Activated B cell treated with CpG ODN at 0.5 μM for 24 hours (primary cell): ENCODE data around the gene MAP2K4. TPM values are rescaled to one million over a fixed set of nuclear protein-coding genes. Genes with fewer than 3 reads are reported as not detected.

Source experiments
- ATAC-seq: fragments of 200-7000 bp; cut with Tn5 transposase; one replicate; pipeline ENCODE4 v1.10.0; 2021; ENCODE audit warnings: low read depth, mild to moderate bottlenecking, moderate library complexity
- CTCF ChIA-PET: fragments of 350-600 bp; sonication (Branson Sonifier 250); formaldehyde crosslinking; loops from one replicate; lab custom pipeline; 2021; ENCODE audit warnings: antibody characterized with exemption; lab: Charles Lee
- POLR2A ChIA-PET: fragments of 350-600 bp; sonication (Branson Sonifier 250); formaldehyde crosslinking; loops from one replicate; lab custom pipeline; 2021; ENCODE audit warnings: antibody characterized with exemption; lab: Charles Lee
- DNase-seq: peaks from one replicate; pipeline ENCODE4 v3.0.0; 2022
- H3K27ac Mint-ChIP-seq: one replicate; pipeline ENCODE4 v1.8.0; 2020; ENCODE audit warnings: mixed read lengths
- H3K27me3 Mint-ChIP-seq: one replicate; pipeline ENCODE4 v1.8.0; 2021; ENCODE audit warnings: mixed read lengths
- H3K36me3 Mint-ChIP-seq: one replicate; pipeline ENCODE4 v1.8.0; 2021; ENCODE audit warnings: low read depth, mixed read lengths
- H3K4me1 Mint-ChIP-seq: one replicate; pipeline ENCODE4 v1.8.0; 2021; ENCODE audit warnings: mixed read lengths
- H3K4me3 Mint-ChIP-seq: one replicate; pipeline ENCODE4 v1.8.0; 2020; ENCODE audit warnings: mild to moderate bottlenecking, mixed read lengths
- H3K9me3 Mint-ChIP-seq: one replicate; pipeline ENCODE4 v1.8.0; 2020; ENCODE audit warnings: mixed read lengths
- intact Hi-C: fragments of 100-400 bp; cut with micrococcal nuclease; formaldehyde crosslinking; loops from one replicate; pipeline ENCODE4 v1.15.1; 2024
- total RNA-seq: library from RNA; stranded (reverse); gene quantifications from 2 replicates; pipeline ENCODE4 v1.2.3, GENCODE V29; 2022
- TF ChIP-seq, protein P1 (sequence below): fragments of 200-600 bp; IDR thresholded peaks from one replicate; pipeline ENCODE4 v1.8.0; 2022; ENCODE audit warnings: antibody characterized with exemption, mild to moderate bottlenecking

Gene MAP2K4
- total RNA-seq, 1 donor from 2014 or later = 32.9 TPM

DNA sequence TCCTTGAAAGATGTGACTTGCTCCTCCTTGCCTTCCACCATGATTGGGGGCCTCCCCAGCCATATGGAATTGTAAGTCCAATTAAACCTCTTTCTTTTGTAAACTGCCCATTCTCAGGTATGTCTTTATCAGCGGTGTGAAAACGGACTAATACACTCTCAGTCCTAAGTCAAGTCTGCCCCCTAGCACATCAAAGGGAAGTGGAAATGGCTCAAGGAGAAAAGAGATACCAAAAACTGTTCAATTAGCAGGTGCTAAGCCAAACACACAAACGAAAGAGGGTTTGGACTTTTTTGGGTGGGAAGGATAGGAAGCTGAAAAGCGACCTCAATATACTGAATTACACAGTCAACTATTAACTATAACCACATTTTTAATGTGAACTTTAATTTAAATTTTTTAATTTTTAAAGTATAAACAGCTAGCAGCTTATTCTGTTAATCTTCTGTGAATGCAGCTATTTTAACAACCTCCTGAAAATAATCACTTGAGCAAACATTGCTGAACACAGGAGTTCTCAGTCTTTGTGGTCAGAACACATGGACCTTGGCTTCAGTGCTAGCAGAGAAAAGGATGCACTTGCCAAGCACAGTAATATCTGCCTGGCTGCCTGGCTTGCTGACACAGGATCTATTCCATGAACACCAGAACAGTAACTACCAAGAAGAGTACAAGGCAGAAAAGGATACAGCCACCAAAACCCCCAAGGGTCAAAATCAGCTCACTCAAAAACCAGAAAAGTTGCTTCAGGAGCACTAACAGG is 34.3 kb upstream of the MAP2K4 start:
- ChIA-PET POLR2A (interaction anchor here (1.4 kb wide), 1 partner anchor 11 kb away, joined by 3 read pairs; the partner anchor contains the start of gene ZNF18), CTCF (no interaction called here)
- TF ChIP-seq, protein P1, sequence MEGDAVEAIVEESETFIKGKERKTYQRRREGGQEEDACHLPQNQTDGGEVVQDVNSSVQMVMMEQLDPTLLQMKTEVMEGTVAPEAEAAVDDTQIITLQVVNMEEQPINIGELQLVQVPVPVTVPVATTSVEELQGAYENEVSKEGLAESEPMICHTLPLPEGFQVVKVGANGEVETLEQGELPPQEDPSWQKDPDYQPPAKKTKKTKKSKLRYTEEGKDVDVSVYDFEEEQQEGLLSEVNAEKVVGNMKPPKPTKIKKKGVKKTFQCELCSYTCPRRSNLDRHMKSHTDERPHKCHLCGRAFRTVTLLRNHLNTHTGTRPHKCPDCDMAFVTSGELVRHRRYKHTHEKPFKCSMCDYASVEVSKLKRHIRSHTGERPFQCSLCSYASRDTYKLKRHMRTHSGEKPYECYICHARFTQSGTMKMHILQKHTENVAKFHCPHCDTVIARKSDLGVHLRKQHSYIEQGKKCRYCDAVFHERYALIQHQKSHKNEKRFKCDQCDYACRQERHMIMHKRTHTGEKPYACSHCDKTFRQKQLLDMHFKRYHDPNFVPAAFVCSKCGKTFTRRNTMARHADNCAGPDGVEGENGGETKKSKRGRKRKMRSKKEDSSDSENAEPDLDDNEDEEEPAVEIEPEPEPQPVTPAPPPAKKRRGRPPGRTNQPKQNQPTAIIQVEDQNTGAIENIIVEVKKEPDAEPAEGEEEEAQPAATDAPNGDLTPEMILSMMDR = no peak
- Mint-ChIP-seq H3K27ac (no peak overlapping the region), H3K27me3 (no peaks in the 10 kb centered on the region), H3K9me3 (no peaks in the 10 kb centered on the region), H3K4me1 (no peaks in the 10 kb centered on the region), H3K36me3 (peaks cover 78% of the 10 kb centered on the region), H3K4me3 (no peak overlapping the region)
- no peak for DNase-seq
- ATAC-seq = no peak
- intact Hi-C loops = no loop called here

DNA sequence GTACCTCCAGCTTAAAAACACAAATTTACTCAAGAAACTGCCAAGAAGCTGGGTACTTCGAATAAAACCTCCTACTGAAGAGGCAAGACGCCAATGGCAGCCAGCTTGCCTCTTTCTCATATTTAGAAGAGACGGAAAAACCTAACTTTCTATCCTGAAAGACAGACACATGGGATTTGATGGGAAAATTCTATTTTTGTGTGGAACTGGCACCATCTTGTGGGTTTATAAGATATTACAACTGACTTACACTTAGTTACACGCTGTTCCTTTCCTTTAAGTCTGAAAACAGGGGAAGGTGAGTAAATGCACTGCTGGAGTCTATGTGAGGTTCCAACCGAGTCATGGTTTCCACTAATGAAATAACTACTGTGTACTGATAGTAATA is 33.7 kb upstream of the MAP2K4 start:
- TF ChIP-seq, protein P1 = no peak
- H3K36me3 Mint-ChIP-seq = peaks cover 75% of the 10 kb centered on the region
- ChIA-PET POLR2A (interaction anchor here (1.4 kb wide), 1 partner anchor 11 kb away, joined by 3 read pairs; the partner anchor contains the start of gene ZNF18), CTCF (no interaction called here)
- intact Hi-C loops = no loop called here
- no peak for ATAC-seq
- no peak overlapping the region for H3K27ac Mint-ChIP-seq
- H3K9me3 Mint-ChIP-seq = no peaks in the 10 kb centered on the region
- no peaks in the 10 kb centered on the region for H3K27me3 Mint-ChIP-seq
- H3K4me3 Mint-ChIP-seq = no peak overlapping the region
- DNase-seq = no peak
- no peaks in the 10 kb centered on the region for H3K4me1 Mint-ChIP-seq

DNA sequence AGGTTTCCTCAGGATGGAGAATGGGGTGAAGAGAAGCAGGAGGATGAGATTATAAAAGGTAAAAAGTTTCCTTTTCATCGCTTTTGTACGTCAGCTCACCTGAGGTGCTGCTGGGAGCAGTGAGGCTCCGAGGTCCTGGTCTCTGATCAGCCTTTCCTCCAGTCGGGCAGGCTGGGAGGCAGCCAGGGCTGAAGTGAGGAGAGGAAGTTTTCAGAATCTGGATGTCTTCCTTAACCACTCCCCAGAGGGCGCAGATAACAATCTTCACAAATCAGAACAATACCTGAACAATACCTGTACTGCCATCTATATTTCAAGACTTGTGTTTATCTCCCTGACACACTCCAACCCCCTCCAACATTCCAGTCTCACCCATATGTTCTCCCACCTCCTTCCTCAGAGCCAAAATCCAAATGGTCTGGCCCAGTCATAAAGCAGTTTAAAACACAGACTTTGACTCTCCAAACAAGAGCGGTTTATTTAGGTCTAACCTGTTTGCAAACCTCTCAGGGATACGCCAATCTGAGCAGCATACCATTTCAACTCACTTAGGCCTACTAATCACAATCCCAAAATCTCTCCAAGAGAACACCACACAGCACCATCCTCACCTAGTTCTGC is 30.2 kb upstream of the MAP2K4 start:
- peaks cover 62% of the 10 kb centered on the region for H3K36me3 Mint-ChIP-seq
- ATAC-seq (no peak), DNase-seq (no peak)
- H3K27me3 Mint-ChIP-seq = no peaks in the 10 kb centered on the region
- H3K27ac Mint-ChIP-seq = no peak overlapping the region
- ChIA-PET CTCF (no interaction called here), POLR2A (no interaction called here)
- no peak overlapping the region for H3K4me3 Mint-ChIP-seq
- peaks cover 5% of the 10 kb centered on the region for H3K4me1 Mint-ChIP-seq
- no peaks in the 10 kb centered on the region for H3K9me3 Mint-ChIP-seq
- intact Hi-C loops = no loop called here
- TF ChIP-seq, protein P1 = no peak

DNA sequence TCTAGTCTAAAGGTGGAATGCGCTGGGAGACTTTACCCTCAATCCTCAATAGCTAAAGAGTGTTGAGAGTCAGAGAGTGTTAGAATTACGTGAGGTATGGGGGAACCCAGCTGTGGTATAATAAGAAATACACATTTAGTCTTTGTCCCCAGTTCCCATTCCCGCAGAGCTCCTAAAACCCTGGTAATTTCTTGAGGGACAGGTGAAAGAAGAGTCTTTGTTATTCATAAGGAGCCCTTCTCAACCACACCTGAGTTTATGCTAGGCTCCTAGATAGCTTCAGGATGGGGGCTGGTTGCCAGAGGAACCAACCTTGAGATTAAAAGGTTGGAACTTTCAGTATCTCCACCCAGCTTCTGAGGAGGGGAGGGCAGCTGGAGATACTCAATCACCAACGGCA is 29.2 kb upstream of the MAP2K4 start:
- Mint-ChIP-seq H3K9me3 (no peaks in the 10 kb centered on the region), H3K36me3 (peaks cover 57% of the 10 kb centered on the region), H3K27me3 (no peaks in the 10 kb centered on the region), H3K27ac (no peak overlapping the region), H3K4me3 (no peak overlapping the region), H3K4me1 (peaks cover 10% of the 10 kb centered on the region)
- intact Hi-C loops = no loop called here
- ATAC-seq (no peak), DNase-seq (no peak)
- ChIA-PET POLR2A (no interaction called here), CTCF (no interaction called here)
- TF ChIP-seq, protein P1 = no peak

DNA sequence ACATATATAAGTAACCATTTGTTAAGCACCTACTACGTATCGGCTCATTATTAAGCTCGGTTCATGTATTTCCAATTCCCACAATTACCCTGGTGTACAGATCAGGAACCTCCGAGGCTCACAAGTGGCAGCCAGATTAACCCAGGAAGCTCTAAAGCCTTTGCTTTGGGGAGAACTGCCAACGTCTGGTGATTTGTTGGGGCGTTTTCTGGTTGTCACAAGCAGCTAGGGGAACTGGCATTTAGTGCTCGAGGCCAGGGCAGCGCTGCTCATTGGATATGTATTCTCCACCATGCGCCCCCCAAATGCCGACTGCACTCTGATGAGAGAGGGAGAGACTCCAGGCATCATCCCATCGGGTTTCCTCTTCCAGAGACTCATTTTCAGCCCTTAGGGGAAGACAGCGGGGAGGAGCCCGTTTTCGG is 23.9 kb upstream of the MAP2K4 start:
- Mint-ChIP-seq H3K9me3 (peaks cover 4% of the 10 kb centered on the region), H3K4me1 (peaks cover 19% of the 10 kb centered on the region), H3K27ac (peak overlapping the region; percentile 81), H3K4me3 (peak overlapping the region; percentile 93), H3K27me3 (no peaks in the 10 kb centered on the region), H3K36me3 (peaks cover 19% of the 10 kb centered on the region)
- TF ChIP-seq, protein P1 = no peak
- CTCF ChIA-PET = interaction anchor here (0.9 to 1.9 kb wide), 2 partner anchors 24 to 27 kb away, joined by 4 to 11 read pairs; partner anchors contain the start of gene MAP2K4
- intact Hi-C loops = loop anchor here (1.0 to 5.0 kb wide), 5 partner anchors 24 to 1299 kb away; partner anchors contain the start of genes ADPRM, ELAC2, MAP2K4 and SCO1
- ATAC-seq (peak; percentile 29), DNase-seq (no peak)
- POLR2A ChIA-PET = interaction anchor here (0.7 to 4.8 kb wide), 18 partner anchors 8 to 1301 kb away, joined by 3 to 191 read pairs (median 4); partner anchors contain the start of genes ELAC2 and MAP2K4
